Inflammatory macrophage (primary cell): ENCODE results near the gene HSH2D.

Experiments
- DNase-seq, 2 donors: peaks; one replicate each; pipeline ENCODE4 v3.0.0-alpha.2; 2020 to 2022

The HSH2D gene

GRCh38 chr19:16197622-16198369 is 54.3 kb downstream of the HSH2D start, which contains the start of gene AP1M1:
AP1M1 (plus strand) TSS chr19:16197911; CDS start chr19:16198027, 116 bp downstream.
- peak; percentile 99 to 100 for DNase-seq

- no peak for DNase-seq
Measured at GRCh38 chr19:16198370-16198651, 54.8 kb downstream of the HSH2D start.

GRCh38 chr19:16199275-16199932 is 55.9 kb downstream of the HSH2D start:
- no peak for DNase-seq

GRCh38 chr19:16200038-16201010 is 56.8 kb downstream of the HSH2D start:
- DNase-seq = peak; percentile 66 to 73

- DNase-seq = no peak
Measured at GRCh38 chr19:16201011-16201391, 57.5 kb downstream of the HSH2D start.

- DNase-seq = no peak
Measured at GRCh38 chr19:16202320-16203255, 59.1 kb downstream of the HSH2D start.

- no peak for DNase-seq
Measured at GRCh38 chr19:16203256-16204004, 59.9 kb downstream of the HSH2D start.

GRCh38 chr19:16204005-16204294 is 60.5 kb downstream of the HSH2D start:
- no peak for DNase-seq

GRCh38 chr19:16205205-16206045 is 61.9 kb downstream of the HSH2D start:
- DNase-seq = no peak

GRCh38 chr19:16206046-16206605 is 62.6 kb downstream of the HSH2D start:
- DNase-seq = no peak

GRCh38 chr19:16206637-16207036 is 63.2 kb downstream of the HSH2D start:
- DNase-seq = no peak

GRCh38 chr19:16207063-16207462 is 63.6 kb downstream of the HSH2D start:
- DNase-seq = no peak

GRCh38 chr19:16207490-16208025 is 64.1 kb downstream of the HSH2D start:
- peak in 1 of 2 donors; percentile 25 for DNase-seq
